ENCODE measurements around the gene SDC3.

SDC3 gene

DNA sequence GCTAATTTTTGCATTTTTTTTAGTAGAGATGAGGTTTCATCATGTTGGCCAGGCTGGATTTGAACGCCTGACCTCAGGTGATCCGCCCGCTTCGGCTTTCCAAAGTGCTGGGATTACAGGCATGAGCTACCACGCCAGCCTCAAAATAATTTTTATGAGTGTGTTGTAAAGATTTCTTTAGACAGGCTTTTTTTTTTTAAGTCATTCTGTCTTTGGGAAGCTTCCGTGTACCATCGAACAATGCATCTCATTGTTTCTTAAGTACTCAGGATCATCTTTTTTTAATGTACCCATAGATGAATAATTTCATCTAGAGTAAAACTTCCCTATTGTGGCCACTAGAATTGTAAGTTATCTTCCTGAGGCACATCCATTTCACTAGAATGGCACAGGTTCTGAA lies 19.6 kb upstream of the SDC3 start:
- DNase-seq: no peak

DNA sequence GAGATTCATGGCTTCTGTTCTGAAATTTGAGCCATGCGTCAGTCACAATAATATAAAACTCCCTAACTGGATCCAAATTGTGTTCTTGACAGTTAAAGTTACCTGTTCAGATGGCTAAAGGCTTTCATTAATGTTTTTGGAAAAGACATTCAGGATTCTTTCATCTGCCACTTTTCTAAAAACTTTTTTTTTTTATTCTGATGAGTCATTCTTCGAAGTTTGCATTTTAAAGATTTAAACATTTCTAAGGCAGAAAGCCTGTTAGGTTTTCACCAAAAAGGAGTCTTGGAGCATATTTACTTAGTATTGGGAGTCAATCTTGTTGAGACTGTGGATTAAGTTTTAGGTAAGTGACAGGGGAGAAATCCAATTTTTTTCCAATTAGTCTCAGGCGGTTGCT lies 18.9 kb upstream of the SDC3 start:
- no peak for DNase-seq

DNA sequence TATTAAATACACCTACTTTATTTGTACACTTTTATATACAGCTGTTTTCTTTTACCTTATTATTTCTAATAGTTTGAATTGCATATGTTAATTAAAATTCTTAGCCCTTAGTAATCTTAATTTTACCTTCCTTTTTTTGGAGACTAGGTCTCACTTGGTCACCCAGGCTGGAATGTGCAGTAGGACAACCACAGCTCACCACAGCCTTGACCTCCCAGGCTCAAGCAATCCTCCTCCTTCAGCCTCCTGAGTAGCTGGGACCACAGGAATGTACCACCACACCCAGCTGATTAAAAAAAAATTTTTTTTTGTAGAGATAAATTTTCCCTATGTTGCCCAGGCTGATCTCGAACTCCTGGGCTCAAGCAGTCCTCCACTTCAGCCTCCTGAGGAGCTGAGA lies 15.0 kb upstream of the SDC3 start:
- no peak for DNase-seq

DNA sequence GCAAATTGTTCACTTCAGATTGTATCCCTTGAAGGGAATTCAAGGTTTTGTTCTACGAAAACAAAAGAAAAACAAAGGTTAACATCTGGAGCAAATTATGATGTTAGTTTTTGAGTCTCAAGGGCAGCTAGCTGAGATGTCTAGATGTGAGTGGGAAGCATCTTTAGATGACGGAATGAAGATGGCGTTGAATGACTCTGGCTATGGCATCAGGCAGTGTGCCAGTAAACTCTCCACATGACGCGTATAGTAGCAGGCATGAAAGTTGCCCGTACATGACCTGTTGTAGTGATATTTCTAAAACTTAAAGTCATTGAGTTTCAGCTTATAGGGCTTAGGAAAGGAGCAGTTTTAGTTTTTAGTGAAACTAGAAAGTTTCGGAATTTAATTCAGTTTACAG lies 12.3 kb upstream of the SDC3 start:
- no peak for DNase-seq

GRCh38 chr1:30919025-30919881 lies 10.7 kb upstream of the SDC3 start:
- DNase-seq: no peak

- no peak for DNase-seq
Observed at GRCh38 chr1:30916296-30916695, 7.7 kb upstream of the SDC3 start.

DNA sequence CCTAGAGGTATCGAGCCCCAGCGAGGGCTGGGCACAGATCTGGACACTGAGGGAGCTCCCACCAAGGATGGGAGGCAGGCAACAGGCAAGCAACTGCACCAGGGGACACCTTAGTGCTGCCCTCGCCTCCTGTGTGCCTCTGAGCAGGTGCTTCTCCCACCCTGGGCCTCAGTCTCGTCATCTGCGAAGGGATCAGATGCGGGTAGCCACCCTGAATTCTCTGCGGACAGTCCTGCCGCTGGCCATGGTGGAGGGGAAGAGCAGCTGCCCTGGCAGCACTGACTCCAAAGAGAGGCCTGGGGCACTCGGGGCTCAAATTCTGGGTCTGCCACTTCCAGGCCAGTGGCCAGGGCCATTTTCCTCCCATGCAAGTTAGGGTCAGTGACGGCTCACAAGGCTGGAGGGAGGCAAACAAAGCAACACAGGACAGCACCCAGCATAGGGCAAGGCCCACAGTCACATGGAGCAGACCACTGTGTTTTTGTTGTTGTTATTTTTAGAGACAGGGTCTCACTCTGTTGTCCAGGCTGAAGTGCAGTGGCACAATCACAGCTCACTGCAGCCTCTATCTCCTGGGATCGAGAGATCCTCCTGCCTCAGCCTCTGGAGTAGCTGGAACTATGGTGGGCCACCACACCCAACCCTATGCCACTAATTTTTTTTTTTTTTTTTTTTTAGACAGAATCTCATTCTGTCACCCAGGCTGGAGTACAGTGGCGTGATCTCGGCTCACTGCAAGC lies 7.1 kb upstream of the SDC3 start:
- no peak for DNase-seq

- no peak for DNase-seq
Observed at GRCh38 chr1:30914931-30915330, 6.4 kb upstream of the SDC3 start.

DNA sequence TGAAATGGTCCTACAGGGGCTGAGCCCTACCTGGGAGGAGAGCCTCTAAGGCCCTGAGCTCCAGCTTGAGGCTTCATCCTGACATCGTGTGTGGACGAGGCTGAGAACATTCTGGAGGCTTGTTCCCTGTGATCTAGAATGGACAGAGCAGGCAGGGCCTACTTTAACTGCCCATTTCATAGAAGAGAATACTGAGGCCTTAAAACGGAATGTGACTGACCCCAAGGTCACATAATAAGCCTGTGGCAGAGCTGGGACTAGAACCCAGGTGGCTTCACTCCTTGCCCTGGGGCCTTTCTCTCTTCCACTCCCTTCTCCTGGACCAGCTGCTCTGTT lies 6.0 kb upstream of the SDC3 start:
- DNase-seq: no peak

- DNase-seq: no peak
Observed at GRCh38 chr1:30912913-30913652, 4.5 kb upstream of the SDC3 start.

DNA sequence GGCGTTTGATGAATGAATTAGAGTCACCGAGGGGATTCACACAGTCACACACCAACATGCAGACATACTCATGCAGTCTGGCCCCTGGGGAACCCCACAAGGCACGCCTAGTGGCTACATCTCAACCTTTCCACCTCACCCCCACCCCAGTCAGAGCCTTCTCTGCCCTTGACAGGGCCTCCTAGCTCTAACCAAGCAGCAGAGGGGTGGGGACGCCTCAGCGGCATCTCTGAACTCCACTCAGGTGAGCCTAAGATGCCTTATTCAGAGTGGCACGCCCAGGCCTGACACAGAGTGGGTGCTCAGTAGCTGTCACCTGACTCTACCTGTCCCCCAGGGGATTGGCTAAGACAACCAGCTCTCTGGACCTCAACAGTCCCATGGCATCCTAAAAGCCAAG lies 3.7 kb upstream of the SDC3 start:
- no peak for DNase-seq

DNA sequence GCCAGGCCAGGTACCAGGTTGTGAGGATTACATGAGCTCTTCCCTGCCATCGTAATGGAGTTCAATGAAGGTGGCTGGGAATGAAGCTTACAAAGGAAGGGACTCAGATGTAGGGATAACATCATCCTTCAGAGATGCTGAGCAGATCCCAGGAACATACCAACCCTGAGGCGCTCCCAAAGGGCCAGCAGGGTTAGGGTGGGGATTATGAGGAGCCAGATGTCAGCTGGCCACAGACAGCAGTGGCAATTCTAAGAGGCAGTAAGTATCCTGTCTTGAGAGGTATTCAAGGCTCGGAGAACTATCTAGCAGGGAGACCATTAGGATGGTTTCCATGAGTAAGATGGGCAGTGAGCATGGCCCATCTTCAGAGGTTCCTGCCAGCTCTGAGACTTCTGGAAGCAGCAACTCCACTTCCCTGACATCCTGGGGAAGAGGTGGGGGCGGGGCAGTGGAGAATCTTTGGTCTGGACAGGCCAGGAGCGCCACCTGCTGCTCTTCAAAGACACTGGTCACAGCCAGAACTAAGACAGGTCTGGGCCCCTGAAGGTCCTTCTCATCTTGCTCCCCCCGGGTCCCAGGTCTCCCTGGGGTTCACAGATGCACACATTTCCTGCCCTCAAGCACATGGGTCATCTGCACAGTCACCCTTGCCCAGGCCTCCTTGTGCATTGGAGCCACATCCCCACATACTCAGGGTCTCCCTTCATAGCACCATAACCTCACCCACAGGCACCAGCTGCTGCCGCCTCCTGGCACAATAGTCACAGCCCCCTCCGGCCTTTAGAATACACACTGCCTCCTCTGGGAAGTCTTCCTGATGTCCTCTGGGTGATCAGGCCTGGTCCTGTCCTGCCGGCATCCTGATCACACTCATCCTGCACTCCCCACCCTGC lies 2.7 kb upstream of the SDC3 start:
- no peak for DNase-seq

DNA sequence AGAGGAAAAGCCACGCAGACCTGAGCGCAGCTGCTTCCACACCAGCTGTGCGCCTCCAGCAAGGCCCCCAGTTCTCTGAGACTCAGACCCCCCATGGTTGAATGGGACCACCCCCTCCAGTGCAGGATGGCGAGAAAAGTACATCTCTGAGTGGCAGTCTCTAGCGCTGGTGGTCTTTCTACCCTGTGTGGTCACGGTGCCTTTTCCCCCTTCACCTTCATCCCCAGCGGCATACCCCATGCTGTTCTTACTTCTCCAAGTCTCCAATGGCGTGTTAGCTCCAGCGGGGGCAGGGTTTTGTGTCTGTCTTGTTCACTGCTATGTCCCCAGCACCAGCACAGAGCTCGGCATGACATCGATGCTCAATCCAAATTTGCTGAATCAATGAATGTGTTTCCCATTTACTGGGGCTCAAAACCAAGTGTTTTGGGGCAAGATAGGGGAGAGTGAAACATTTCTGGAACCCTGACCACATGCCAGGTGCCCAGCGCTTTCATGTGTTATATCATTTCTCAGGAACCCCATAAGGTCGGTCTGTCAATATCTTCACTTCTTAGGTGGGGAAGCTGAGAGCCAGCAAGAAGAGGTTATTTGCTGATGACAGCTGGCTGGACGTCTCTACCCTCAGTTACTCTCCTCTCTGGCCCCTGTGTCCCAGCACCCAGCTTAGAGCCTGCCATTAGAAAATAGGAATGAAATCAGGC lies 959 bp upstream of the SDC3 start:
- DNase-seq: no peak

GRCh38 chr1:30908316-30908695 lies 252 bp downstream of the SDC3 start:
- no peak for DNase-seq

DNA sequence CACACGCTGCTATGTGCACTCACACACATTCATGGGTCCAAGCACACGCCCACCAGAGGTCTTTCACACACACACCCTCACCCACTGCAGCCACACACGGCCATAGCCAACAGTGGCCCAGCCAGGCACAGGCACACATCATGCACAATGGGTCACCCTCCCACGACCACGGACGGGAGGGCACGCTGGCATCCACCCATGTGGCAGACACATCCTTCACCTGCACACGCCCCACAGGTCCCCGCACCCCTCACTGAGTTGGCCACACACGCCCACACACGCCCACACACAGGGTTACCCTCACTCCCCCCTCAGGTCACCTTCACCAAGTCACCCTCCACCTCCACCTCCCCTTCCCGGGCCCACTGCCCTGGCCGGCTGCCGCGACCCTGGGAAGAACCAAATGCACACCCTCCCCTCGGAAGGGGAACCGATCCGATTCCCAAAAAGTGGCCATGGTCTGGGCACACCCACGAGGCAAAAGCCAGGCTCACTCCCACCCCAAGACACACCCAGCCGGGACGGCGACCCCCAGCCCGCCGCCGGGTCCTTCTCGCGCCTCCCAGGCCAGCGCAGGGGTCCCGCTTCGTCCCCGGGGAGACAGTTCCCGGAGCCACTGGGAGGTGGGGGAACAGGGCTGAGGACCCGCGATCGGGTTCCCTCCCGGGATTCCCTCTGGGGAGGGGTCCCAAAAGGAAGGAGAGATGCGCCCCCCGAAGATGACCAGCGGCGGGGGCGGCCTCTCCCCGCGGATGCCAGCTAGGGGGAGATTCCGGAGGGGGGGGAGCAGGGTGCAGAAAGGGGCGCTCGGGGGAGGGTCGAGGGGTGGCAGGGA lies 860 bp downstream of the SDC3 start:
- no peak for DNase-seq

DNA sequence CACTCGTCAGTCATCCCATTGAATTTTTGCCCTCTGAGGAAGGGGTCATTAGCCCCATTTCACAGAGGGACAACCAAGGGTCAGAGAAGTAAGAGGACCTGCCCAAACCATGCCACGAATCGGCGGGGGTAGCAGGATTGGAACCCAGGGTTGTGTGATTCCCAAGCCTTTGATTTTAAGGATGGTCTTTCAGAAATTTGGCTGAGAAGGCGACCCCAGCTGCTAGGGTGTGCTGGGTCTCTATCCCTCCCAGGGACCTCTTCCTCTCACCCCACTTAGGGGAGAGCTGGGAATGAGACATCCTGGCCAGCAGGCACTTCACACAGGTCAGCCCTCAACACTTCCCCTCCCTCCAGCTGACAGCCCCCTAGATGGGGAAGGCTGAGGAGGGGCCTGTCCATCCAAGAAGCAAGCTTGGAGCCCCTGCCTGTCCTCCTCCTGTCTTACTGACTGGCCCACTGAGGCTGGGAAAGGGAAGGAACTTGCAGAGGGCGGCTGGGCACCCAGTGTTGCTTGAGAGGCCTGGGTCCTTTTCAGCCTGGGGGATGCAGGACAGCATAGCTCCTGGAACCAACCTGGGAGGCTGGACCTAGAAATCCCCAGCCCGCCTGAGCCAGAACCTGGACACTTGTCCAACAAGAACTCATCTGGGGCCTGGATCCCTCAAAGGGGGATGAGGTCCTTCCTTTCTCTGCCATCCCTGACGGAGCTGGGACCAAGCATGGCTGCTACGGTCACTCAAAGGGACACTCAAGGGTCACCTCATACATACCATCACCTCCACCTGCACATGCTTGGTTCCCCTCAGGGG lies 1.7 kb downstream of the SDC3 start:
- no peak for DNase-seq

- DNase-seq: no peak
Observed at GRCh38 chr1:30905916-30906620, 2.5 kb downstream of the SDC3 start.

GRCh38 chr1:30905403-30905802 lies 3.2 kb downstream of the SDC3 start:
- no peak for DNase-seq

DNA sequence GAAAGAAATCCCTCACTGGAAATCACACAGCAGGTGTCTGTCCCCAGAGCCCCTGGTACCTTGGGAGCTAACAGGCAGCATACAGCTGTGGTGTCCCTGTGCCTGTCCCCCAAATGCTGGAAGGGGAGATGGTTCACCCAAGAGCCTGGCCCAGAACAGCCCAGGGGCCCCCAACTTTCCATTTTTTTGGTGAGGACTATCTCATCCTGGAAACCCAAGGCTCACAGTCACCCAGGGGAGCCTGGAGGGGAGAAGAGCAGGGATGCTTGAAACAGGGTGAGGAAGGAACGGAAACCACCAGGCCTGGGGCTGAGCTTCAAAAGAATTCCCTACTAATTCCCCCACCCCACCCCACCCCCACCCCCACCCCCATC lies 3.6 kb downstream of the SDC3 start:
- no peak for DNase-seq

Data from activated gamma-delta T cell (primary cell).